ENCODE results near the gene VEGFB.
"Not testable (repeated sequence)": the region's sequence is repeated elsewhere in the genome, so short reads cannot be mapped to it uniquely, and the experiment has no call there.

VEGFB gene

GRCh38 chr11:64232182-64232966, 2.0 kb upstream of the VEGFB start:
- no peak for DNase-seq

DNA sequence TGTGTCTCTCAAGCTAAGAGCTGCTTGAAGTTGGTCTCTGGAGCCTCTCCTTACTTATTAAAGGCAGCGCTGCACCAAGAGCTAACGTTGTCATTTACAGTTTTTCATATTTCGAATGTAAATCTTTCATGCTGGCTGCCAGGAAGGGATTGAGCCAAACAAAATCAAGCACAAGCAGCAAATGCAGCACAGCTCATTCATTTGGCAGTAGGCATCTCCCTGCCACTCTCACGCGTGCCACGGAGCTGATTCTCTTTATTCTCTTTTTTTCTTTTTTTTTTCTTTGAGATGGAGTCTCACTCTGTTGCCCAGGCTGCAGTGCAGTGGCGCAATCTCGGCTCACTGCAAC, 1.4 kb upstream of the VEGFB start:
- DNase-seq = no peak

GRCh38 chr11:64234647-64235379, 429 bp downstream of the VEGFB start:
- no peak for DNase-seq

GRCh38 chr11:64235437-64236161, 1.2 kb downstream of the VEGFB start:
- DNase-seq = no peak

GRCh38 chr11:64237484-64237951, 3.1 kb downstream of the VEGFB start:
- no peak for DNase-seq

- DNase-seq = no peak
Measured at GRCh38 chr11:64238076-64238475, 3.7 kb downstream of the VEGFB start.

DNA sequence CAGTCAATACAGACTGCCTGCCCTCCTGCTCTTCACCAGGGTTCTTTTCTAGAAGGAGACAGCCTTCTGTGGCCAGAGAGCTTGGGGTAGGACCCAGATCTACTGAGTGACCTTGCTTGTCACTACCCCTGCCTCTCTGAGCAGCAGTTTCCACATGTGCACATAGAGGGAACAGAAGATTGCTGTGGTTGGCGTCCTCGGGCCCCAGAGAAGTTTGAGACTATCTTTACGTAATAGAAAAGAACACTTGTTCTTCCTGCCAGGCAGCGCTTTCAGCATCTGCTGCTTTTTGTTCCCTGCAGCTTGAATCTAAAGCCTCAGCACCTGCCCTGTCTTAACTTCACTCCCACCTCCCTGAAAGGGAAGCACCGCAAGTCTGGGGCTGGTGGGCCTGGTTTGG, 4.6 kb downstream of the VEGFB start:
- no peak for DNase-seq

- DNase-seq = no peak
Measured at GRCh38 chr11:64239662-64240434, 5.5 kb downstream of the VEGFB start.

GRCh38 chr11:64240435-64241240, 6.3 kb downstream of the VEGFB start, which contains the start of gene FKBP2:
Gene FKBP2, plus strand, starts transcription at chr11:64241095. Its CDS starts 1,293 bp downstream, at chr11:64242388.
- DNase-seq = peak; percentile 67

DNA sequence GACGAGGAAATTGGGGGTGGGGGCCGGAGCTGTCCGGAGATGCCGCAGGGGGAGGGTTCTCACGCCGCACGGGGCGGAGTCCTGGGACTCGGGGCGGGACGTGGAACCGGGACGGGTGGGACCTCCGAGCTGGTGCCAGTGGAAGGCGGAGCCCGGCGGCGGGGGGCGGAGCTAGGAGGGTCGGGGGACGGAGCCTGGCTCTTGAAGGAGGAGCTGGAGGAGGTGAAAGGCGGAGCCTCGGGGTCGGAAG, 6.8 kb downstream of the VEGFB start:
- DNase-seq = no peak

- peak; percentile 82 for DNase-seq
Measured at GRCh38 chr11:64241491-64242374, 7.3 kb downstream of the VEGFB start.

GRCh38 chr11:64243236-64243854, 9.0 kb downstream of the VEGFB start:
- no peak for DNase-seq

DNA sequence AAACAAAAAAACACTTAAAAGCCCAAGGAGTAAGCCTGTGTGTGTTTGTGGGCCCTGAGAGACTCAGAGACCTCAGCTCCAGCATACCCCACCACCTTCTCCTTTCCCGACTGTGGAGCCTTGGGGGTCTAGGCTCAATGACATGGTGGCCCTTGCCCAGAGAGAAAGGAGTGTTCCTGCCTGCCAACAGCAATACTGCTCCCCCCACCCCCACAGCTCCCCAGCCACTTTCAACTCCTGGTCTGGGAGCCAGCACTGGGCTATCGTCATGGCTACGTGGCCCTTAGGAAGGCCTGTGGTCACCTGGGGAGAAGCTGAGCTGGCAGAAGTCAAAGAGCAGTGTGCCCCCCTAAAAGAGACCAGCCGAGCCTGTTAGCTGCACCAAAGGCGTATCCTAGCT, 9.7 kb downstream of the VEGFB start:
- no peak for DNase-seq

- DNase-seq = no peak
Measured at GRCh38 chr11:64244966-64245365, 10.6 kb downstream of the VEGFB start.

- no peak for DNase-seq
Measured at GRCh38 chr11:64245401-64245796, 11.0 kb downstream of the VEGFB start.

DNA sequence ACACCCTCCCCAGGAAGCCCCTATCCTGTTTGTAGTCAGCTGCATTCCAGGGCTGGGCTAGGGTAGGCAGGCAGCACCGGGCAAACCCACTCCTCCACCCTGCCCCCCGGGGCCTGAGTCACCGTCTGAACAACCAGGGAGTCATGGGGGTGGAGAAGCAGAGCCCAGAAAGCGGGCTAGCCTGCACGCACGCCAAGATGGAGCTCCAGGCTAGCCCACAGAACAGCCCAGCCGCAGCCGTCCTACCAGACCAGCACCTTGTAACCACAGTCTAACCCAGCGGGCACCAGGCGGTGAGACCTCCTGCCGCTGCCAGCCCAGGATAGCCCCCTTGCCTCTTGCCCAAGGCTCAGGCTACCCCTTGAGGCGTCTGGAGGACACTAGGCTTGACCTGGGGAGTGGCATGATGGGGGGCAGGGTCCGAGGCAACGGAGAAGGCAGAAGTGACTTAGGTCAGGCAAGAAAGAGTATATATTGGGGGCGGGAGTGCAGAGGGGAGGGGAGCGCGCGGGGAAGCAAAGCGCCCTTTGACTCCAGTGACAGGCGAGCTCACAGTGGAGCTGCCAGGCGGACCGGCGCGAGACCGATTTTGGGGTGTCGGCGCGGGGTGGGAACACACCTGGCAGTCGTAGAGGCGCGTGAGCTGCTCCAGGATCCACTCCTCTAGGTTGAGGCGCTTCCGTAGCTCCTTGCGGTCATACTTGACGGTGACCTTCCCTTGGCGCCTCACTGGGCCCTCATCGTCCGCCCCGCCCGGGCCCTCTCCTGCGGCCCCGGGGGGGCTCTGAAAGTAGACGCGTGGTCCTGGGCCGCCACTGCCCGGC, 11.6 kb downstream of the VEGFB start:
- DNase-seq = no peak

- DNase-seq = not testable (repeated sequence)
Measured at GRCh38 chr11:64246621-64246870, 12.2 kb downstream of the VEGFB start.

DNA sequence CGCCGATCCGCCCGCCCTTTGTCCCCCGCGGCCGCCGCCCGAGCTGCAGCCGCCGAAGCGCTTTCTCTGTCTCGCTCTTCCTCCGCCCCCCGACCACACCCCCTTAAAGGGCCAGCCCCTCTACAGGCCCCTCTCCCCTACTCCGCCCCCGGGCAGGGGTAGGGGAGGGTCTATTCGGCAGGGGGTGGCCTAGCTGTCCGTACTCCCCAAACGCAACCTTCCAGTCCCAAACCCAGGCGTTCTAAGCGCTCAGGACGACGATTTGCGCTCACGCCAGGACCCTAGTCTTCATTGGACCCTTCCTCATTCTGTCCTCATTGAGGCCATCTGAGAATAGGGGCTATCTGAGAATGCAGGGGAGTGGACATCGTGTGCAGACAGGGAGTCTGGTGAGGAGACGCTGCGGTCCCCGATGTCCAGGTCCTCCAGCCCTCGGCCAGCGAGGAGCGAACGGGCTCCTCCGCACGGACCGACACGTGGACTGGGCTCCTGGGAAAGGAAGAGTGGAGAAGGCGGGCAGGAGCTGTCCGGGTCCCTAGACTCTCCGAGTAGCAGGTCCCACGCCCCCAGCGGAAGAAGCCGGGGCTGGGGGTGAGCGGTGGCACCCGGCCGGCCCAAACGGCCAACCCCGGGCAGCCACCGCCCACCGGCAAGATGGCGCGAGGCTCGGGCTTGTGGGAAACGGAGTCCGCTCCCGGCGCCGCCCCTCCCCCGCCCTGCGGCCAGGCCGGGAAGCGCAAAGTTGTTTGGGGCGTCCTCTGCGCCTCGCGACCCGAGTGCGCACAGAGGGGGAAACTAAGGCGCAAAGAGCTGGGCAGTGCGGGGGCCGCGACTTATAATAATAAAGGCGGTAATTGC, 12.7 kb downstream of the VEGFB start, which contains the start of gene PPP1R14B:
PPP1R14B (minus strand) TSS at position 73 of the 858 bp plus-strand sequence. CDS start 270 bp downstream, outside the sequence.
- peak; percentile 21 for DNase-seq

All from NCI-H524 treated with DMSO at 0.1 percent for 48 hours (cell line).